BE2C (cell line): ENCODE results near the gene ERCC2.

Experiments
- DNase-seq: peaks from one replicate; pipeline ENCODE4 v3.0.0-alpha.2; 2020
- H3K27me3 ChIP-seq: fragments of 250-450 bp; sonication (Bioruptor Pico); 2 replicates; pipeline ENCODE4 v1.5.1; 2020; ENCODE audit warnings: mild to moderate bottlenecking
- H3K36me3 ChIP-seq: fragments of 250-450 bp; sonication (Bioruptor Pico); 2 replicates; pipeline ENCODE4 v1.5.1; 2020; ENCODE audit warnings: mild to moderate bottlenecking
- H3K4me1 ChIP-seq: fragments of 250-450 bp; sonication (Bioruptor Pico); 2 replicates; pipeline ENCODE4 v1.5.1; 2020
- H3K4me3 ChIP-seq: 2 replicates; pipeline ENCODE4 v1.5.1; 2011; ENCODE audit warnings: low read depth, low read length
- H3K9me3 ChIP-seq: fragments of 250-450 bp; sonication (Bioruptor Pico); 2 replicates; pipeline ENCODE4 v1.5.1; 2020
- CTCF ChIP-seq: IDR thresholded peaks from 2 replicates; pipeline ENCODE4 v1.5.1; 2012; ENCODE audit warnings: mild to moderate bottlenecking, low read depth, low read length

ERCC2 gene

GRCh38 chr19:45406226-45407090, 36.1 kb upstream of the ERCC2 start, which contains the start of gene POLR1G:
Gene POLR1G, plus strand, starts transcription at chr19:45406644. Its CDS starts 53 bp downstream, at chr19:45406697.
- Histone ChIP-seq H3K27me3 (peaks cover 7% of the 10 kb centered on the region; the same call in 1 of the 2 replicates), H3K9me3 (no peaks in the 10 kb centered on the region), H3K4me1 (no peaks in the 10 kb centered on the region; the same call in none of the 2 replicates), H3K36me3 (peaks cover 32% of the 10 kb centered on the region), H3K4me3 (peak within 1 kb of the TSS; percentile 89)
- peak; percentile 86 for DNase-seq
- no peak for TF ChIP-seq CTCF

- H3K4me3 ChIP-seq, result peak overlapping the region; percentile 89
- DNase-seq, result peak; percentile 89
- H3K4me1 ChIP-seq, result no peaks in the 10 kb centered on the region; the same call in none of the 2 replicates
- peaks cover 24% of the 10 kb centered on the region for H3K36me3 ChIP-seq
- TF ChIP-seq CTCF, result no peak
- H3K27me3 ChIP-seq, result peaks cover 7% of the 10 kb centered on the region; the same call in 1 of the 2 replicates
- no peaks in the 10 kb centered on the region for H3K9me3 ChIP-seq
Observed at GRCh38 chr19:45405435-45406225, 35.3 kb upstream of the ERCC2 start.

- Histone ChIP-seq H3K27me3 (peaks cover 7% of the 10 kb centered on the region; the same call in 1 of the 2 replicates), H3K4me3 (peak within 1 kb of the TSS; percentile 89), H3K36me3 (peaks cover 18% of the 10 kb centered on the region), H3K9me3 (no peaks in the 10 kb centered on the region), H3K4me1 (no peaks in the 10 kb centered on the region; the same call in none of the 2 replicates)
- DNase-seq, result peak; percentile 53
- TF ChIP-seq CTCF, result no peak
Observed at GRCh38 chr19:45404557-45405434, 34.4 kb upstream of the ERCC2 start, which contains the start of gene PPP1R13L. Gene PPP1R13L, minus strand, starts transcription at chr19:45405069. Its CDS starts 6,751 bp downstream, at chr19:45398318.

- peak; percentile 47; the same call in 1 of the 2 replicates for TF ChIP-seq CTCF
- no peaks in the 10 kb centered on the region for H3K9me3 ChIP-seq
- no peak overlapping the region for H3K4me3 ChIP-seq
- peak; percentile 49 for DNase-seq
- no peaks in the 10 kb centered on the region; the same call in none of the 2 replicates for H3K4me1 ChIP-seq
- H3K36me3 ChIP-seq, result peaks cover 13% of the 10 kb centered on the region
- H3K27me3 ChIP-seq, result peaks cover 7% of the 10 kb centered on the region; the same call in 1 of the 2 replicates
Observed at GRCh38 chr19:45403781-45404556, 33.6 kb upstream of the ERCC2 start.

GRCh38 chr19:45403272-45403671, 32.9 kb upstream of the ERCC2 start:
- DNase-seq, result no peak
- Histone ChIP-seq H3K9me3 (no peaks in the 10 kb centered on the region), H3K36me3 (peaks cover 6% of the 10 kb centered on the region), H3K4me1 (no peaks in the 10 kb centered on the region; the same call in none of the 2 replicates), H3K27me3 (peaks cover 7% of the 10 kb centered on the region; the same call in 1 of the 2 replicates), H3K4me3 (no peak overlapping the region)
- no peak for TF ChIP-seq CTCF
